ENCODE data around the gene ACYP1.

- no peak for TF ChIP-seq CTCF (conservative IDR thresholded peaks at IDR 0.05 in 1 of 2, IDR thresholded peaks at IDR 0.05 in 1 of 2; ENCODE audit: extremely low read depth in 1 of 2, insufficient read depth in 1 of 2, low read depth in 1 of 2, low read length in 2 of 2)
- no peak for TF ChIP-seq EZH2 (IDR thresholded peaks at IDR 0.05; ENCODE audit: borderline replicate concordance, low read length)
These were observed 14.0 kb upstream of the ACYP1 start for GRCh38 chr14:75077794-75078193.

All from mammary epithelial cell (primary cell).